Stimulated activated CD4-positive, alpha-beta T cell treated with anti-CD3 and anti-CD28 coated beads, Interleukin-1b, Interleukin-23, amount 100 ng/mL, for 48 hours (primary cell): ENCODE measurements around the gene RNF180.
"Not testable (repeated sequence)": the region's sequence is repeated elsewhere in the genome, so short reads cannot be mapped to it uniquely, and the experiment has no call there.

ENCODE experiments used
- DNase-seq: peaks from one replicate; pipeline ENCODE4 v3.0.0-alpha.2; 2020

RNF180 gene

GRCh38 chr5:64286381-64286780 is 120.7 kb downstream of the RNF180 start:
- no peak for DNase-seq

GRCh38 chr5:64288496-64288895 is 122.9 kb downstream of the RNF180 start:
- not testable (repeated sequence) for DNase-seq

- DNase-seq = no peak
Measured at GRCh38 chr5:64292611-64293215, 127.1 kb downstream of the RNF180 start.

- DNase-seq = no peak
Measured at GRCh38 chr5:64295101-64295500, 129.5 kb downstream of the RNF180 start.

GRCh38 chr5:64298586-64298985 is 132.9 kb downstream of the RNF180 start:
- DNase-seq = no peak

GRCh38 chr5:64299805-64300204 is 134.2 kb downstream of the RNF180 start:
- no peak for DNase-seq

GRCh38 chr5:64301566-64301965 is 135.9 kb downstream of the RNF180 start:
- DNase-seq = no peak

- DNase-seq = no peak
Measured at GRCh38 chr5:64308135-64308534, 142.5 kb downstream of the RNF180 start.

GRCh38 chr5:64312491-64312890 is 146.8 kb downstream of the RNF180 start:
- DNase-seq = no peak

GRCh38 chr5:64315778-64316177 is 150.1 kb downstream of the RNF180 start:
- no peak for DNase-seq

GRCh38 chr5:64318175-64318574 is 152.5 kb downstream of the RNF180 start:
- no peak for DNase-seq

- no peak for DNase-seq
Measured at GRCh38 chr5:64323591-64323990, 157.9 kb downstream of the RNF180 start.

GRCh38 chr5:64330728-64331231 is 165.1 kb downstream of the RNF180 start:
- no peak for DNase-seq

GRCh38 chr5:64331597-64332277 is 166.1 kb downstream of the RNF180 start:
- no peak for DNase-seq

GRCh38 chr5:64333886-64334285 is 168.2 kb downstream of the RNF180 start:
- no peak for DNase-seq

GRCh38 chr5:64339769-64340168 is 174.1 kb downstream of the RNF180 start:
- DNase-seq = no peak

GRCh38 chr5:64340293-64340692 is 174.7 kb downstream of the RNF180 start:
- no peak for DNase-seq

- no peak for DNase-seq
Measured at GRCh38 chr5:64341340-64341739, 175.7 kb downstream of the RNF180 start.

- no peak for DNase-seq
Measured at GRCh38 chr5:64344501-64344900, 178.9 kb downstream of the RNF180 start.

- DNase-seq = no peak
Measured at GRCh38 chr5:64347309-64347708, 181.7 kb downstream of the RNF180 start.

- no peak for DNase-seq
Measured at GRCh38 chr5:64364426-64364825, 198.8 kb downstream of the RNF180 start.

- no peak for DNase-seq
Measured at GRCh38 chr5:64384765-64385164, 219.1 kb downstream of the RNF180 start.

- no peak for DNase-seq
Measured at GRCh38 chr5:64397552-64397951, 231.9 kb downstream of the RNF180 start.

- DNase-seq = not testable (repeated sequence)
Measured at GRCh38 chr5:64398735-64399134, 233.1 kb downstream of the RNF180 start.
